Parathyroid adenoma (tissue), 2 donors: Measurements from ENCODE around the gene SOCS3.

ENCODE experiments used
- H2AFZ ChIP-seq: fragments of 300-600 bp; sonication (generic); one replicate; pipeline ENCODE4 v1.7.0; 2017; ENCODE audit warnings: antibody characterized with exemption, mild to moderate bottlenecking
- H3K27ac ChIP-seq: fragments of 300-600 bp; sonication (generic); one replicate; pipeline ENCODE4 v1.7.0; 2017
- H3K27me3 ChIP-seq: fragments of 300-600 bp; sonication (generic); one replicate; pipeline ENCODE4 v1.7.0; 2017; ENCODE audit warnings: low read length; ENCODE audit not compliant: control insufficient read depth, insufficient read depth
- H3K36me3 ChIP-seq: fragments of 300-600 bp; sonication (generic); one replicate; pipeline ENCODE4 v1.7.0; 2017; ENCODE audit warnings: low read length; ENCODE audit not compliant: control insufficient read depth, insufficient read depth
- H3K4me1 ChIP-seq: fragments of 300-600 bp; sonication (generic); one replicate; pipeline ENCODE4 v1.7.0; 2017; ENCODE audit warnings: control low read depth
- H3K4me2 ChIP-seq: fragments of 300-600 bp; sonication (generic); one replicate; pipeline ENCODE4 v1.7.0; 2017; ENCODE audit warnings: low read length
- H3K4me3 ChIP-seq: fragments of 300-600 bp; sonication (generic); one replicate; pipeline ENCODE4 v1.7.0; 2017; ENCODE audit warnings: low read depth, low read length
- H3K79me2 ChIP-seq: fragments of 300-600 bp; sonication (generic); one replicate; pipeline ENCODE4 v1.7.0; 2017; ENCODE audit warnings: control low read depth
- H3K9ac ChIP-seq: fragments of 300-600 bp; sonication (generic); one replicate; pipeline ENCODE4 v1.7.0; 2017; ENCODE audit warnings: mild to moderate bottlenecking
- H3K9me3 ChIP-seq: fragments of 300-600 bp; sonication (generic); one replicate; pipeline ENCODE4 v1.7.0; 2017; ENCODE audit warnings: low read length; ENCODE audit not compliant: control insufficient read depth
- CTCF ChIP-seq: fragments of 300-600 bp; sonication (generic); IDR thresholded peaks from one replicate; pipeline ENCODE4 v1.7.0; 2017; ENCODE audit warnings: antibody characterized with exemption, mild to moderate bottlenecking
- donor health status: primary hyperparathyroidism.

Gene SOCS3

DNA sequence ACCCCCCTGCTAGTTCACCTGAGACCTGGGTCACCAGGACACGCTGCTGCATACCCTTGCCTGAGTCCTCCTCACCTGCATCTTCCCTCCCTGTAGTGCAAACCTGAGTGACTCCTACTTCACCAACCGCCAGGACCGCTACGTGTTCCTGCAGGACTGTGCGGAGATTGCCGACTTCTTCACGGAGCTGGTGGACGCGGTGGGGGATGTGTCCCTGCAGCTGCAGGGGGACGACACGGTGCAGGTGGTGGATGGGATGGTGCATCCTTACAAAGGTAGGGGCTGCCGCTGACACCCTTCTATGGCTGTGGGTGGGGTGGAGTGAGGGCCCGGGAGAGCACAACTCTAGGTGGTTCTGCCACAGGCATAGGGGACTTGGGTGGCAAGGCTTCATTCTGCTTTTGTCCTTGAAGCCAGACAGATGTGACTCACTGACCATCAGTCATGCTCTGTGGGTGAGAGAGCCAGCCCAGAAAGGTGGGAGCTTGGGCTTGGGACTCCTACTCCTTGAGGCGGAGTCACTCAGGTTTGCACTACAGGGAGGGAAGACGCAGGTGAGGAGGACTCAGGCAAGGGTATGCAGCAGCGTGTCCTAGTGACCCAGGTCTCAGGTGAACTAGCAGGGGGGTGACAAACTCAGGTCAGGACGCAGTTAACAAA is 40.8 kb upstream of the SOCS3 start:
- no peak overlapping the region for H3K4me3 ChIP-seq
- TF ChIP-seq CTCF: no peak
- H3K9me3 ChIP-seq: no peaks in the 10 kb centered on the region
- no peak overlapping the region for H3K4me2 ChIP-seq
- no peaks in the 10 kb centered on the region for H3K4me1 ChIP-seq
- H3K9ac ChIP-seq: no peak overlapping the region
- no peak overlapping the region for H2AFZ ChIP-seq
- no peaks in the 10 kb centered on the region for H3K27me3 ChIP-seq
- no peak overlapping the region for H3K27ac ChIP-seq
- peaks cover 71% of the 10 kb centered on the region for H3K79me2 ChIP-seq
- H3K36me3 ChIP-seq: no peaks in the 10 kb centered on the region

- no peak overlapping the region for H3K9ac ChIP-seq
- H3K4me2 ChIP-seq: no peak overlapping the region
- no peak overlapping the region for H2AFZ ChIP-seq
- H3K27ac ChIP-seq: no peak overlapping the region
- H3K27me3 ChIP-seq: no peaks in the 10 kb centered on the region
- H3K79me2 ChIP-seq: peaks cover 72% of the 10 kb centered on the region
- no peaks in the 10 kb centered on the region for H3K36me3 ChIP-seq
- no peak for TF ChIP-seq CTCF
- H3K4me1 ChIP-seq: no peaks in the 10 kb centered on the region
- no peak overlapping the region for H3K4me3 ChIP-seq
- H3K9me3 ChIP-seq: no peaks in the 10 kb centered on the region
Measured at GRCh38 chr17:78399693-78400144, 39.8 kb upstream of the SOCS3 start.

DNA sequence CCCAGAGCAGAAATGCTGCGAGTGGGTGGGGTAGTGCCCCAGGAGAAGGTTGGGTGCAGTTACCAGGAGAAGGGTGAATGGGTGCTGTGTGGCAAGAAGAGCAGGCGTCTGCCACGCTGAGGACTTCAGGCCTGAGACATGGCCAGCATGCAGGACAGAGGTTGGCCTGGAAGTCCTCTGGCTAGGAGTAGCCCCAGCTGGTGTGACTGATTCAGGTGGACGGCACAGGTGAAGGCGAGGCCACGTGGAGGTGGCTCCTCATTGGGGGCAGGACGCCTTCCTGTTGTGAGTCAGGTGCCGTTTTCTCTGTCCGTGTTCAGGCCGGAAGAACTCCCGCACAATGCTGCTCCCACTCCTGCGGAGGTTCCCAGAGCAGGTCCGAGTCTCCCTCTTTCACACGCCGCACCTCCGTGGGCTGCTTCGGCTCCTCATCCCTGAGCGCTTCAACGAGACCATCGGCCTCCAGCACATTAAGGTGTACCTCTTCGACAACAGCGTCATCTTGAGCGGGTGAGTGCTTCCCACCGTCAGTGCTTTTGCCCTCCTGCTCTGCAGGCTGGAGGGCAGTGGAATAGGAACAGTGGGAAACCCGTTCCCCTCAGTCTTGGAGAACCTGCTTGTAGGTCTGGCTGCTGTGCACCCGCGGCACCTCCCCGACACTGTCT is 39.3 kb upstream of the SOCS3 start:
- Histone ChIP-seq H2AFZ (no peak overlapping the region), H3K4me2 (no peak overlapping the region), H3K4me3 (no peak overlapping the region), H3K79me2 (peaks cover 74% of the 10 kb centered on the region), H3K27ac (no peak overlapping the region), H3K4me1 (peaks cover 3% of the 10 kb centered on the region), H3K9me3 (no peaks in the 10 kb centered on the region), H3K36me3 (no peaks in the 10 kb centered on the region), H3K27me3 (no peaks in the 10 kb centered on the region), H3K9ac (no peak overlapping the region)
- TF ChIP-seq CTCF: no peak

- no peaks in the 10 kb centered on the region for H3K9me3 ChIP-seq
- no peak overlapping the region for H3K4me3 ChIP-seq
- H3K9ac ChIP-seq: no peak overlapping the region
- TF ChIP-seq CTCF: no peak
- peaks cover 73% of the 10 kb centered on the region for H3K79me2 ChIP-seq
- H3K36me3 ChIP-seq: no peaks in the 10 kb centered on the region
- H3K4me2 ChIP-seq: no peak overlapping the region
- H3K4me1 ChIP-seq: peaks cover 4% of the 10 kb centered on the region
- no peak overlapping the region for H2AFZ ChIP-seq
- no peak overlapping the region for H3K27ac ChIP-seq
- H3K27me3 ChIP-seq: no peaks in the 10 kb centered on the region
Measured at GRCh38 chr17:78398390-78398789, 38.5 kb upstream of the SOCS3 start.
